Panc1 (cell line): ENCODE results near the gene GUCY2D. TPM values are rescaled to one million over a fixed set of nuclear protein-coding genes. Genes with fewer than 3 reads are reported as not detected.
A peak's percentile ranks its signal among the peaks of the same experiment; 100 is the strongest.

Experiments
- ATAC-seq: fragments of 200-7000 bp; cut with Tn5 transposase; 2 replicates; pipeline ENCODE4 v1.9.1; 2020; ENCODE audit warnings: mild to moderate bottlenecking, moderate library complexity
- BruUV-seq: library from RNA; stranded (reverse); fragments of 400-500 nt; replicated peaks from 2 replicates; lab custom pipeline; 2021; lab: Mats Ljungman, UMichigan
- CTCF ChIA-PET: fragments of 300-600 bp; sonication (Branson Sonifier 250); formaldehyde crosslinking; loops from one replicate; lab custom pipeline; 2022; ENCODE audit warnings: antibody characterized with exemption; lab: Charles Lee
- POLR2A ChIA-PET: fragments of 300-600 bp; sonication (Branson Sonifier 250); formaldehyde crosslinking; loops from one replicate; lab custom pipeline; 2022; ENCODE audit warnings: antibody characterized with exemption; lab: Charles Lee
- DNase-seq: peaks from one replicate; pipeline ENCODE4 v3.0.0-alpha.2; 2010; ENCODE audit warnings: low read depth, low spot score
- H3K27ac ChIP-seq: 2 replicates; pipeline ENCODE4 v1.5.1; 2011; ENCODE audit warnings: mild to moderate bottlenecking, low read length, inconsistent platforms
- H3K27me3 ChIP-seq: fragments of 200-500 bp; sonication (Bioruptor generic); 2 replicates; pipeline ENCODE4 v1.6.0; 2014; ENCODE audit warnings: low read length, inconsistent platforms; ENCODE audit not compliant: control insufficient read depth, insufficient read depth
- H3K36me3 ChIP-seq: fragments of 200-500 bp; sonication (Bioruptor generic); 2 replicates; pipeline ENCODE4 v1.5.1; 2014; ENCODE audit warnings: inconsistent platforms, mild to moderate bottlenecking, low read length, moderate library complexity; ENCODE audit not compliant: control insufficient read depth, insufficient read depth
- H3K4me1 ChIP-seq: 2 replicates; pipeline ENCODE4 v1.5.1; 2011; ENCODE audit warnings: inconsistent platforms, mild to moderate bottlenecking, low read length, moderate library complexity; ENCODE audit not compliant: control insufficient read depth, insufficient read depth
- H3K4me3 ChIP-seq, 2 experiments: 2 replicates each; pipeline ENCODE4 v1.5.1; 2011 to 2012; ENCODE audit warnings: low read depth in 2 of 2, low read length in 2 of 2, mild to moderate bottlenecking in 2 of 2, inconsistent platforms in 1 of 2, moderate library complexity in 1 of 2
- H3K9me3 ChIP-seq: fragments of 200-500 bp; sonication (Bioruptor generic); 2 replicates; pipeline ENCODE4 v1.5.1; 2014; ENCODE audit warnings: low read depth, mild to moderate bottlenecking, inconsistent platforms, low read length, moderate library complexity; ENCODE audit not compliant: control insufficient read depth, insufficient read depth
- CTCF ChIP-seq: fragments of 450-650 bp; IDR thresholded peaks from 2 replicates; pipeline ENCODE4 v1.5.1; 2017; ENCODE audit warnings: mild to moderate bottlenecking
- POLR2AphosphoS5 ChIP-seq: IDR thresholded peaks from 2 replicates; pipeline ENCODE4 v1.6.1; 2012; ENCODE audit warnings: mild to moderate bottlenecking, low read depth, low read length, moderate library complexity
- SIN3A ChIP-seq: IDR thresholded peaks from 2 replicates; pipeline ENCODE4 v1.6.1; 2012; ENCODE audit warnings: low read depth, mild to moderate bottlenecking, low read length, moderate library complexity, borderline replicate concordance; ENCODE audit not compliant: insufficient read depth
- in situ Hi-C: cut with HindIII; loops from 2 replicates; pipeline ENCODE4 v1.10.0; 2016; ENCODE audit warnings: low sequenced_read_pairs, low pct_unique_long_range_greater_than_20kb
- intact Hi-C: fragments of 100-400 bp; cut with micrococcal nuclease; formaldehyde crosslinking; loops from one replicate; pipeline ENCODE4 v1.10.0; 2022; ENCODE audit not compliant: unreplicated experiment
- total RNA-seq: library from RNA; stranded (reverse); gene quantifications from one replicate; pipeline ENCODE4 v1.2.1, GENCODE V29; 2021; ENCODE audit not compliant: unreplicated experiment
- TF ChIP-seq, protein P1 (sequence below), 2 experiments: IDR thresholded peaks; 2 replicates each; pipeline ENCODE4 v1.6.1; 2011 to 2012; ENCODE audit warnings: low read depth in 2 of 2, control low read depth in 1 of 2, low read length in 1 of 2, mild to moderate bottlenecking in 1 of 2, moderate library complexity in 1 of 2; ENCODE audit not compliant: insufficient read depth in 1 of 2

Gene GUCY2D
- total RNA-seq, 1 experiment from 2014 or later, result not detected

DNA sequence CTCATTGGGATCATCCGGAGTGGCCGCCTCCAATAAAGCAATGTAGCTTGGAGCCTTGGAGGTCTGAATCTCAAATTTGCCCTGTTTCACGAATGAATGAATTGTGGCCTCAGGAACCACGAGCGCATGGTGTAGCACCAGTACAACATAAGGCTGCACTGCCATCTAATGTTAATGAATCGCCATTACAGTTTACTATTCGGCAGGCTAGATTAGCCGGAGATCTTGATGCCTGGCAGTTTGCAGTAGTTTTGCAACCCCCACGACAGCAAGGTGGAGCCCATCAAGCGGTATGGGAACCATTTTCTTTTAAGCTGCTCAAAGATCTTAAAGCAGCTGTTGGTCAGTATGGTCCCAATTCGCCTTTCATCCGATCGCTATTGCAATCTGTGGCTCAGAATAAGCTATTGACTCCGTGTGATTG is 55.3 kb downstream of the GUCY2D start:
- ChIA-PET CTCF (interaction anchor here (0.6 to 1.4 kb wide), 4 partner anchors 21 to 65 kb away, joined by 3 to 10 read pairs (median 4); no protein-coding TSS in a partner anchor), POLR2A (interaction anchor here (0.6 kb wide), 1 partner anchor 79 kb away, joined by 3 read pairs; no protein-coding TSS in a partner anchor)
- ATAC-seq (peak; percentile 89), DNase-seq (peak; percentile 75)
- Histone ChIP-seq H3K27me3 (peaks cover 4% of the 10 kb centered on the region), H3K9me3 (no peaks in the 10 kb centered on the region), H3K36me3 (no peaks in the 10 kb centered on the region), H3K4me1 (peaks cover 10% of the 10 kb centered on the region), H3K4me3 (peak overlapping the region; percentile 12; a peak in 3 of 4 replicates), H3K27ac (no peak overlapping the region)
- in situ Hi-C loops, result no loop called here
- intact Hi-C loops, result loop anchor here (10.0 kb wide), 1 partner anchor 63 kb away; no protein-coding TSS in a partner anchor
- BruUV-seq, result no TSS peak
- TF ChIP-seq CTCF (peak; percentile 84), SIN3A (no peak)

- in situ Hi-C loops, result no loop called here
- intact Hi-C loops, result loop anchor here (10.0 kb wide), 1 partner anchor 64 kb away; no protein-coding TSS in a partner anchor
- Histone ChIP-seq H3K27ac (no peak overlapping the region), H3K9me3 (no peaks in the 10 kb centered on the region), H3K27me3 (peaks cover 4% of the 10 kb centered on the region), H3K4me3 (no peak overlapping the region), H3K36me3 (no peaks in the 10 kb centered on the region), H3K4me1 (peaks cover 10% of the 10 kb centered on the region)
- no TSS peak for BruUV-seq
- no peak for TF ChIP-seq POLR2AphosphoS5
- TF ChIP-seq, protein P1, sequence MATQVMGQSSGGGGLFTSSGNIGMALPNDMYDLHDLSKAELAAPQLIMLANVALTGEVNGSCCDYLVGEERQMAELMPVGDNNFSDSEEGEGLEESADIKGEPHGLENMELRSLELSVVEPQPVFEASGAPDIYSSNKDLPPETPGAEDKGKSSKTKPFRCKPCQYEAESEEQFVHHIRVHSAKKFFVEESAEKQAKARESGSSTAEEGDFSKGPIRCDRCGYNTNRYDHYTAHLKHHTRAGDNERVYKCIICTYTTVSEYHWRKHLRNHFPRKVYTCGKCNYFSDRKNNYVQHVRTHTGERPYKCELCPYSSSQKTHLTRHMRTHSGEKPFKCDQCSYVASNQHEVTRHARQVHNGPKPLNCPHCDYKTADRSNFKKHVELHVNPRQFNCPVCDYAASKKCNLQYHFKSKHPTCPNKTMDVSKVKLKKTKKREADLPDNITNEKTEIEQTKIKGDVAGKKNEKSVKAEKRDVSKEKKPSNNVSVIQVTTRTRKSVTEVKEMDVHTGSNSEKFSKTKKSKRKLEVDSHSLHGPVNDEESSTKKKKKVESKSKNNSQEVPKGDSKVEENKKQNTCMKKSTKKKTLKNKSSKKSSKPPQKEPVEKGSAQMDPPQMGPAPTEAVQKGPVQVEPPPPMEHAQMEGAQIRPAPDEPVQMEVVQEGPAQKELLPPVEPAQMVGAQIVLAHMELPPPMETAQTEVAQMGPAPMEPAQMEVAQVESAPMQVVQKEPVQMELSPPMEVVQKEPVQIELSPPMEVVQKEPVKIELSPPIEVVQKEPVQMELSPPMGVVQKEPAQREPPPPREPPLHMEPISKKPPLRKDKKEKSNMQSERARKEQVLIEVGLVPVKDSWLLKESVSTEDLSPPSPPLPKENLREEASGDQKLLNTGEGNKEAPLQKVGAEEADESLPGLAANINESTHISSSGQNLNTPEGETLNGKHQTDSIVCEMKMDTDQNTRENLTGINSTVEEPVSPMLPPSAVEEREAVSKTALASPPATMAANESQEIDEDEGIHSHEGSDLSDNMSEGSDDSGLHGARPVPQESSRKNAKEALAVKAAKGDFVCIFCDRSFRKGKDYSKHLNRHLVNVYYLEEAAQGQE (IDR thresholded peaks at IDR 0.05; ENCODE audit: insufficient read depth in 1 of 2, low read depth in 2 of 2, low read length in 1 of 2), result no peak
- TF ChIP-seq CTCF, result no peak
- ChIA-PET CTCF (interaction anchor here (1.6 kb wide), 1 partner anchor 15 kb away, joined by 7 read pairs; no protein-coding TSS in a partner anchor), POLR2A (no interaction called here)
- ATAC-seq (no peak), DNase-seq (no peak)
Observed at GRCh38 chr17:8059131-8059530, 56.7 kb downstream of the GUCY2D start.
